Smooth muscle cell (in vitro differentiated cells): ENCODE measurements around the gene GABARAPL2. TPM values are rescaled to one million over a fixed set of nuclear protein-coding genes. Genes with fewer than 3 reads are reported as not detected.

Source experiments
- DNase-seq: peaks from one replicate; lab custom pipeline; 2025; ENCODE audit not compliant: unreplicated experiment; lab: John Stamatoyannopoulos, UW
- H2AFZ ChIP-seq: fragments of 200-600 bp; sonication (generic); 2 replicates; pipeline ENCODE4 v1.6.0; 2016; ENCODE audit warnings: antibody characterized with exemption, low read depth, mild to moderate bottlenecking
- H3F3A ChIP-seq: fragments of 200-600 bp; sonication (generic); 2 replicates; pipeline ENCODE4 v1.6.0; 2017; ENCODE audit warnings: antibody characterized with exemption, low read depth
- H3K27ac ChIP-seq: fragments of 200-600 bp; sonication (generic); 2 replicates; pipeline ENCODE4 v1.5.1; 2016; ENCODE audit warnings: low read depth, mild to moderate bottlenecking
- H3K27me3 ChIP-seq: fragments of 200-600 bp; sonication (generic); 2 replicates; pipeline ENCODE4 v1.6.1; 2016; ENCODE audit warnings: low read depth, mild to moderate bottlenecking
- H3K36me3 ChIP-seq: fragments of 200-600 bp; sonication (generic); 2 replicates; pipeline ENCODE4 v1.5.1; 2016; ENCODE audit warnings: low read depth
- H3K4me1 ChIP-seq: fragments of 200-600 bp; sonication (generic); 2 replicates; pipeline ENCODE4 v1.5.1; 2016; ENCODE audit warnings: low read depth
- H3K4me2 ChIP-seq: fragments of 200-600 bp; sonication (generic); 2 replicates; pipeline ENCODE4 v1.6.0; 2016; ENCODE audit warnings: mild to moderate bottlenecking
- H3K4me3 ChIP-seq: fragments of 200-600 bp; sonication (generic); 2 replicates; pipeline ENCODE4 v1.5.1; 2016; ENCODE audit warnings: mild to moderate bottlenecking
- H3K79me2 ChIP-seq: fragments of 200-600 bp; sonication (generic); 2 replicates; pipeline ENCODE4 v1.6.0; 2016; ENCODE audit warnings: low read depth, mild to moderate bottlenecking
- H3K9ac ChIP-seq: fragments of 200-600 bp; sonication (generic); 2 replicates; pipeline ENCODE4 v1.6.0; 2016; ENCODE audit warnings: low read depth
- H3K9me3 ChIP-seq: fragments of 200-600 bp; sonication (generic); replicated peaks from 2 replicates; pipeline ENCODE4 v1.5.1; 2016; ENCODE audit warnings: low read depth
- H4K20me1 ChIP-seq: fragments of 200-600 bp; sonication (generic); 2 replicates; pipeline ENCODE4 v1.6.0; 2016; ENCODE audit warnings: low read depth
- WGBS: methylation state at CpG from one replicate; pipeline ENCODE4 v1.1.7; 2016; ENCODE audit warnings: low lambda C conversion rate; 5-methylcytosine and 5-hydroxymethylcytosine counted together
- polyA plus RNA-seq: library from polyadenylated mRNA; unstranded; fragments of >200 nt; fragmentation: Nextera tagmentation; extraction: Ambion mirVana; gene quantifications from 2 replicates; pipeline ENCODE4 v1.2.1, GENCODE V29; 2016
- total RNA-seq: library from RNA; depleted of rRNA; stranded (reverse); fragments of >200 nt; gene quantifications from 2 replicates; pipeline ENCODE4 v1.2.3, GENCODE V29; 2014
- TF ChIP-seq, protein P1 (sequence below): fragments of 200-600 bp; sonication (generic); IDR thresholded peaks from 2 replicates; pipeline ENCODE4 v1.5.1; 2017; ENCODE audit warnings: borderline replicate concordance, mild to moderate bottlenecking, antibody characterized with exemption; ENCODE audit not compliant: insufficient read depth, poor library complexity, severe bottlenecking

The GABARAPL2 gene
- total and polyA plus RNA-seq, 2 experiments from 2014 or later: 90.6 to 189 TPM

DNA sequence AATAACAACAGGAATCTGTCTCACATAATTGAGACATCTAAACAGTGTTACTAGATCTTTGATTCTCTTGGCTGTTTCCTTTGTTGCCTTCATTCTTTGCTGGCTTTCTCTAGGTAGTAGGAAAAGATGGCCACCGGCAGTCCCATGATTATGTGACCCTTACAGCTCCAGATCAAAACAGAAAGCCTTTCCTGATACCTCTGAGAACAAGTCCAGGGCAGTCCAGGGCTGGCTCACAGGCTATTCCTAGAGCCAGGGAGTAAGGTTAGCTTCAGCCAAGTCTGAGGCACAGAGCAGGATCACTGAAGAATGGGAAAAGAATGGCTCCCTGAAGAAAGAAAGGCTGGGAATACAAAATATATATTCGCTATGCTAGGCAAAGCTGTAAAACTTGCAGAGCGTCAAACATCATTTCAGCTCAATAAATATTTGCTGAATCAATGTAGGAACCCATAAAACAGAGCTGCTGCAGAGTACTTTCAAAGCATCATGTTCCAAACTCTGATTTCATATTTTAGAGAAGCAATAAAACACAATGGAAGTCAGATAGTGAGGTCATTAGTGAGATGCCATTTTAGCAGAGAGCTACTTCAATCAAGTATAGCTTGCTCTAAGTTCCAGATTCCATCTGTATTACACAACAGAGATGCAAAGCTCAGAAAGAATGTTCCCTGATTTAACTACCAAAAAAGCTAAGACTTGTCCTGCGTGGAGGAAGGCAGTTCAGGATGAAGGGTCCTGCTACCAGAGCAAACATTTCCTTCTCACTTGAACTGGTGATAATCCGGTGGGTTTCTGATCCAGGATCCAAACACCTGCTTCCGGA lies 33.5 kb downstream of the GABARAPL2 start:
- no peak for DNase-seq
- no peaks in the 10 kb centered on the region for H3F3A ChIP-seq
- H3K27me3 ChIP-seq: no peaks in the 10 kb centered on the region
- no peak overlapping the region for H3K4me2 ChIP-seq
- no peaks in the 10 kb centered on the region for H3K4me1 ChIP-seq
- no peak overlapping the region for H3K9ac ChIP-seq
- H4K20me1 ChIP-seq: no peaks in the 10 kb centered on the region
- no peak overlapping the region for H3K4me3 ChIP-seq
- H3K79me2 ChIP-seq: no peaks in the 10 kb centered on the region
- no peaks in the 10 kb centered on the region for H3K9me3 ChIP-seq
- H3K36me3 ChIP-seq: peaks cover 25% of the 10 kb centered on the region
- no peak overlapping the region for H3K27ac ChIP-seq
- TF ChIP-seq, protein P1, sequence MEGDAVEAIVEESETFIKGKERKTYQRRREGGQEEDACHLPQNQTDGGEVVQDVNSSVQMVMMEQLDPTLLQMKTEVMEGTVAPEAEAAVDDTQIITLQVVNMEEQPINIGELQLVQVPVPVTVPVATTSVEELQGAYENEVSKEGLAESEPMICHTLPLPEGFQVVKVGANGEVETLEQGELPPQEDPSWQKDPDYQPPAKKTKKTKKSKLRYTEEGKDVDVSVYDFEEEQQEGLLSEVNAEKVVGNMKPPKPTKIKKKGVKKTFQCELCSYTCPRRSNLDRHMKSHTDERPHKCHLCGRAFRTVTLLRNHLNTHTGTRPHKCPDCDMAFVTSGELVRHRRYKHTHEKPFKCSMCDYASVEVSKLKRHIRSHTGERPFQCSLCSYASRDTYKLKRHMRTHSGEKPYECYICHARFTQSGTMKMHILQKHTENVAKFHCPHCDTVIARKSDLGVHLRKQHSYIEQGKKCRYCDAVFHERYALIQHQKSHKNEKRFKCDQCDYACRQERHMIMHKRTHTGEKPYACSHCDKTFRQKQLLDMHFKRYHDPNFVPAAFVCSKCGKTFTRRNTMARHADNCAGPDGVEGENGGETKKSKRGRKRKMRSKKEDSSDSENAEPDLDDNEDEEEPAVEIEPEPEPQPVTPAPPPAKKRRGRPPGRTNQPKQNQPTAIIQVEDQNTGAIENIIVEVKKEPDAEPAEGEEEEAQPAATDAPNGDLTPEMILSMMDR: no peak
- H2AFZ ChIP-seq: no peak overlapping the region
- whole genome bisulfite sequencing: 95% methylated on average over 6 of the region's 6 CpGs

DNA sequence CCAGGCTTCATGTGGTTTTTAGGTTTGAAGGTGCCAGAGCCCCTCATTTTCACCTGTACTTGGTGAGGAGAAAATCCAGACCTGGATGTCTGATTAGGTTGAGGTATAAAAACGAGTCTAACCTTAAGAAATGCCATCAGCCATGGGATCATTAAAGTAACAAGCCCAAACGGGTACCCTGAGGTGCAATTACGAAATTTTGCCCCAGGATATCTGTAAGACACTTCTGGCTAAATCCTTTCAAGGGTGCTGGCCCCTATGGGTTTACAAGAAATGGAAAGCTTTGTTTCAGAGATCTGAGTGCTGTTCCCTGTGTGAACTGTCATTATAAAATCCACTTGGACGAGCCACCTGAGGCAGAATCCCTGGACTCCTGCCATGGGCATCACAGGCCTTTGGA lies 37.1 kb downstream of the GABARAPL2 start:
- H3K36me3 ChIP-seq: peaks cover 29% of the 10 kb centered on the region
- WGBS: 88% methylated on average over 4 of the region's 4 CpGs
- no peaks in the 10 kb centered on the region for H3K4me1 ChIP-seq
- no peak overlapping the region for H3K4me2 ChIP-seq
- no peaks in the 10 kb centered on the region for H3F3A ChIP-seq
- H3K9me3 ChIP-seq: no peaks in the 10 kb centered on the region
- no peaks in the 10 kb centered on the region for H3K79me2 ChIP-seq
- H2AFZ ChIP-seq: no peak overlapping the region
- H3K27me3 ChIP-seq: no peaks in the 10 kb centered on the region
- TF ChIP-seq, protein P1: no peak
- no peak for DNase-seq
- H4K20me1 ChIP-seq: no peaks in the 10 kb centered on the region
- H3K27ac ChIP-seq: no peak overlapping the region
- H3K9ac ChIP-seq: no peak overlapping the region
- no peak overlapping the region for H3K4me3 ChIP-seq

DNA sequence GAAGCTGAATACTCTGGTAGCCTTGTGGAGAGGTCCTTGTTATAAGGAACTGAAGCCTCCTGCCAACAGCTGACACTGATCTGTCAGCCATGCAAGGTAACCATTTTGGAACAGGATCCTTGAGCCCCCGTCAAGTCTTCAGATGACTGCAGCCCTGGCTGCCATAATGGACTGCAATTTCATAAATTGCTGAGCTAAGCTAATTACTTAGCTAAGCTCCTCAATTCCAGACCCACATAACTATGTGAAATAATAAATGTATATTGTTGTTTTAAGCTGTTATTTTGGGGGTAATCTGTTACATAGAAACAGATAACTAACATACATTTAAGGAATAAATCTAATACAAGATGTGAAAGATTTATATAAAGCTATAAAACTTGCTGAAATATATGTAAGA lies 40.3 kb downstream of the GABARAPL2 start:
- Histone ChIP-seq H3K4me3 (no peak overlapping the region), H3K4me2 (no peak overlapping the region), H3K79me2 (no peaks in the 10 kb centered on the region), H3K36me3 (peaks cover 29% of the 10 kb centered on the region), H3K27ac (no peak overlapping the region), H2AFZ (no peak overlapping the region), H3F3A (no peaks in the 10 kb centered on the region), H3K9ac (no peak overlapping the region), H3K9me3 (no peaks in the 10 kb centered on the region), H3K27me3 (no peaks in the 10 kb centered on the region), H3K4me1 (no peaks in the 10 kb centered on the region), H4K20me1 (no peaks in the 10 kb centered on the region)
- TF ChIP-seq, protein P1: no peak
- 83% methylated on average over 1 of the region's 1 CpG for WGBS
- no peak for DNase-seq
